Measurements from ENCODE around the gene PLAC1.

Gene PLAC1

GRCh38 chrX:134613396-134613795 is 44.9 kb downstream of the PLAC1 start:
- Histone ChIP-seq H4K20me1 (ENCODE audit: insufficient read depth, low read length) (no peaks in the 10 kb centered on the region), H3K79me2 (ENCODE audit: low read length) (no peaks in the 10 kb centered on the region), H3K27ac (ENCODE audit: low read length) (no peak overlapping the region), H3K9ac (ENCODE audit: low read length) (no peak overlapping the region), H2AFZ (ENCODE audit: low read depth, low read length) (no peak overlapping the region), H3K36me3 (replicated peaks; ENCODE audit: low read depth, low read length) (no peaks in the 10 kb centered on the region), H3K4me2 (ENCODE audit: low read length) (no peak overlapping the region), H3K27me3 (ENCODE audit: low read depth, low read length) (no peaks in the 10 kb centered on the region), H3K4me3 (ENCODE audit: low read length) (no peak overlapping the region), H3K4me1 (ENCODE audit: low read length) (no peaks in the 10 kb centered on the region), H3K9me3 (ENCODE audit: insufficient read depth, low read length) (no peaks in the 10 kb centered on the region)
- TF ChIP-seq EZH2phosphoT487 (IDR thresholded peaks at IDR 0.05; ENCODE audit: low read depth) (no peak), CTCF (IDR thresholded peaks at IDR 0.05; ENCODE audit: low read depth, low read length) (no peak)

DNA sequence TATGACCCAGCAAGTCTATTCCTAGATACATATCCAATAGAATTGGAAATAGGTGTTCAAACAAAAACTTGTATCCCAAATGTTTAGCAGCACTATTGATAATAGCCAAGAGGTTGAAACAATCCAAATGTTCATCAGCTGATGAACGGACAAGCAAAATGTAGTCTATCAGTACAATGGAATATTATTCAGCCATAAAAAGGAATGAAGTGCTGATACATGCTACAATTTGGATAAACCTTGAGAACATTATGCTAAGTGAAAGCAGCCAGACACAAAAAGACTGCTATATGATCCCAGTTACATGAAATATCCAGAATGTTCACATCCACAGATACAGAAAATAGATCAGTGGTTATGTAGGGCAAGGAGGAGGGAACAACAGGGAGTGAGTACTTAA is 50.1 kb downstream of the PLAC1 start:
- H3K4me1 ChIP-seq (ENCODE audit: low read length), result no peaks in the 10 kb centered on the region
- no peaks in the 10 kb centered on the region for H3K9me3 ChIP-seq (ENCODE audit: insufficient read depth, low read length)
- no peak overlapping the region for H2AFZ ChIP-seq (ENCODE audit: low read depth, low read length)
- TF ChIP-seq EZH2phosphoT487 (IDR thresholded peaks at IDR 0.05; ENCODE audit: low read depth), result no peak
- TF ChIP-seq CTCF (IDR thresholded peaks at IDR 0.05; ENCODE audit: low read depth, low read length), result no peak
- H3K79me2 ChIP-seq (ENCODE audit: low read length), result no peaks in the 10 kb centered on the region
- H3K27ac ChIP-seq (ENCODE audit: low read length), result no peak overlapping the region
- H4K20me1 ChIP-seq (ENCODE audit: insufficient read depth, low read length), result no peaks in the 10 kb centered on the region
- H3K9ac ChIP-seq (ENCODE audit: low read length), result no peak overlapping the region
- H3K4me2 ChIP-seq (ENCODE audit: low read length), result no peak overlapping the region
- no peaks in the 10 kb centered on the region for H3K36me3 ChIP-seq (replicated peaks; ENCODE audit: low read depth, low read length)
- no peaks in the 10 kb centered on the region for H3K27me3 ChIP-seq (ENCODE audit: low read depth, low read length)
- H3K4me3 ChIP-seq (ENCODE audit: low read length), result no peak overlapping the region

GRCh38 chrX:134607523-134607922 is 50.7 kb downstream of the PLAC1 start:
- Histone ChIP-seq H3K4me1 (ENCODE audit: low read length) (no peaks in the 10 kb centered on the region), H2AFZ (ENCODE audit: low read depth, low read length) (no peak overlapping the region), H3K4me3 (ENCODE audit: low read length) (no peak overlapping the region)

GRCh38 chrX:134604701-134605311 is 53.5 kb downstream of the PLAC1 start:
- TF ChIP-seq EZH2phosphoT487 (IDR thresholded peaks at IDR 0.05; ENCODE audit: low read depth) (no peak), CTCF (IDR thresholded peaks at IDR 0.05; ENCODE audit: low read depth, low read length) (no peak)
- Histone ChIP-seq H3K79me2 (ENCODE audit: low read length) (no peaks in the 10 kb centered on the region), H2AFZ (ENCODE audit: low read depth, low read length) (no peak overlapping the region), H3K4me2 (ENCODE audit: low read length) (no peak overlapping the region), H4K20me1 (ENCODE audit: insufficient read depth, low read length) (no peaks in the 10 kb centered on the region), H3K27ac (ENCODE audit: low read length) (no peak overlapping the region), H3K36me3 (replicated peaks; ENCODE audit: low read depth, low read length) (no peaks in the 10 kb centered on the region), H3K4me1 (ENCODE audit: low read length) (peaks cover 9% of the 10 kb centered on the region; the same call in 1 of the 2 replicates), H3K9me3 (ENCODE audit: insufficient read depth, low read length) (no peaks in the 10 kb centered on the region), H3K27me3 (ENCODE audit: low read depth, low read length) (no peaks in the 10 kb centered on the region), H3K4me3 (ENCODE audit: low read length) (no peak overlapping the region), H3K9ac (ENCODE audit: low read length) (no peak overlapping the region)

More at GRCh38 chrX:134607523-134607922, 50.7 kb downstream of the PLAC1 start:
- Histone ChIP-seq H3K36me3 (replicated peaks; ENCODE audit: low read depth, low read length) (no peaks in the 10 kb centered on the region), H3K9ac (ENCODE audit: low read length) (no peak overlapping the region), H3K4me2 (ENCODE audit: low read length) (no peak overlapping the region), H4K20me1 (ENCODE audit: insufficient read depth, low read length) (no peaks in the 10 kb centered on the region), H3K9me3 (ENCODE audit: insufficient read depth, low read length) (no peaks in the 10 kb centered on the region), H3K27ac (ENCODE audit: low read length) (no peak overlapping the region), H3K27me3 (ENCODE audit: low read depth, low read length) (no peaks in the 10 kb centered on the region), H3K79me2 (ENCODE audit: low read length) (no peaks in the 10 kb centered on the region)
- TF ChIP-seq CTCF (IDR thresholded peaks at IDR 0.05; ENCODE audit: low read depth, low read length), result no peak
- TF ChIP-seq EZH2phosphoT487 (IDR thresholded peaks at IDR 0.05; ENCODE audit: low read depth), result no peak

All from OCI-LY3 (cell line).